OCI-LY7 (cell line): ENCODE data around the gene DYNLL1. TPM values are rescaled to one million over a fixed set of nuclear protein-coding genes. Genes with fewer than 3 reads are reported as not detected.

Experiments
- BruUV-seq: library from RNA; stranded (reverse); fragments of 400-500 nt; replicated peaks from 2 replicates; lab custom pipeline; 2021; lab: Mats Ljungman, UMichigan
- CTCF ChIA-PET: fragments of 300-600 bp; sonication (Branson Sonifier 250); formaldehyde crosslinking; loops from one replicate; lab custom pipeline; 2022; ENCODE audit warnings: antibody characterized with exemption; ENCODE audit not compliant: unreplicated experiment; lab: Charles Lee
- POLR2A ChIA-PET: fragments of 300-600 bp; sonication (Branson Sonifier 250); formaldehyde crosslinking; loops from one replicate; lab custom pipeline; 2022; ENCODE audit warnings: antibody characterized with exemption; lab: Charles Lee
- DNase-seq: peaks from one replicate; pipeline ENCODE4 v3.0.0-alpha.2; 2015; ENCODE audit warnings: low spot score
- H2AFZ ChIP-seq: fragments of 200-600 bp; sonication (generic), shearing (Covaris generic); 2 replicates; pipeline ENCODE4 v1.6.1; 2014; ENCODE audit warnings: mild to moderate bottlenecking, antibody characterized with exemption, low read length, moderate library complexity
- H3K27ac ChIP-seq: fragments of 200-600 bp; sonication (generic); 2 replicates; pipeline ENCODE4 v1.5.1; 2014; ENCODE audit warnings: mixed run types, low read depth, mild to moderate bottlenecking, moderate library complexity, low read length, inconsistent platforms; ENCODE audit not compliant: poor library complexity, severe bottlenecking
- H3K36me3 ChIP-seq: fragments of 200-600 bp; sonication (generic); 2 replicates; pipeline ENCODE4 v1.6.1; 2014; ENCODE audit warnings: mild to moderate bottlenecking, antibody characterized with exemption, low read length, moderate library complexity, mixed read lengths; ENCODE audit not compliant: insufficient read depth
- H3K4me1 ChIP-seq: fragments of 200-600 bp; sonication (generic); 2 replicates; pipeline ENCODE4 v1.5.1; 2014; ENCODE audit warnings: mild to moderate bottlenecking, low read length; ENCODE audit not compliant: insufficient read depth, poor library complexity, severe bottlenecking
- H3K4me2 ChIP-seq: fragments of 200-600 bp; sonication (generic); 2 replicates; pipeline ENCODE4 v1.6.1; 2014; ENCODE audit warnings: mild to moderate bottlenecking, low read length
- H3K4me3 ChIP-seq: fragments of 200-600 bp; sonication (generic); 2 replicates; pipeline ENCODE4 v1.5.1; 2014; ENCODE audit warnings: mild to moderate bottlenecking, low read depth, low read length; ENCODE audit not compliant: poor library complexity, severe bottlenecking
- H3K79me2 ChIP-seq: fragments of 200-600 bp; sonication (generic); 2 replicates; pipeline ENCODE4 v1.6.1; 2016; ENCODE audit warnings: low read depth, mild to moderate bottlenecking, low read length, moderate library complexity, mixed read lengths; ENCODE audit not compliant: insufficient read depth
- H3K9me2 ChIP-seq: fragments of 200-600 bp; sonication (generic); 2 replicates; pipeline ENCODE4 v1.6.1; 2016; ENCODE audit warnings: mild to moderate bottlenecking, low read length, mixed read lengths; ENCODE audit not compliant: insufficient read depth
- H3K9me3 ChIP-seq: fragments of 200-600 bp; sonication (generic); 2 replicates; pipeline ENCODE4 v1.6.1; 2014; ENCODE audit warnings: mild to moderate bottlenecking, mixed run types, low read length, mixed read lengths
- H4K20me1 ChIP-seq: fragments of 200-600 bp; sonication (generic); 2 replicates; pipeline ENCODE4 v1.6.1; 2014; ENCODE audit warnings: mild to moderate bottlenecking, antibody characterized with exemption, low read length, moderate library complexity, mixed read lengths; ENCODE audit not compliant: insufficient read depth
- EZH2phosphoT487 ChIP-seq: fragments of 200-600 bp; sonication (generic); IDR thresholded peaks from 2 replicates; pipeline ENCODE4 v1.6.1; 2018; ENCODE audit warnings: low read depth, borderline replicate concordance, mild to moderate bottlenecking, mixed run types, antibody characterized with exemption, low read length, moderate library complexity, mixed read lengths
- intact Hi-C: fragments of 100-400 bp; cut with micrococcal nuclease; formaldehyde crosslinking; loops from one replicate; pipeline ENCODE4 v1.10.0; 2022; ENCODE audit not compliant: unreplicated experiment
- total RNA-seq, 2 experiments: library from RNA; depleted of rRNA in 1 of 2; stranded (reverse); fragments of >200 nt in 1 of 2; shearing (Covaris generic) in 1 of 2; gene quantifications; 2 replicates each; pipeline ENCODE4 v1.2.3, GENCODE V29; 2014 to 2022
- TF ChIP-seq, protein P1 (sequence below): fragments of 200-600 bp; sonication (generic); conservative IDR thresholded peaks from 2 replicates; pipeline ENCODE4 v1.5.1; 2014; ENCODE audit warnings: mild to moderate bottlenecking, antibody characterized with exemption, low read length, moderate library complexity, mixed read lengths

The DYNLL1 gene
- total RNA-seq, 2 experiments from 2014 or later: 321 to 400 TPM

- BruUV-seq: no TSS peak
- Histone ChIP-seq H3K9me2 (no peaks in the 10 kb centered on the region), H3K27ac (no peak overlapping the region), H3K4me3 (no peak overlapping the region), H4K20me1 (no peaks in the 10 kb centered on the region), H3K9me3 (no peaks in the 10 kb centered on the region), H3K4me1 (peaks cover 18% of the 10 kb centered on the region), H3K79me2 (no peaks in the 10 kb centered on the region), H3K36me3 (no peaks in the 10 kb centered on the region), H3K4me2 (no peak overlapping the region), H2AFZ (no peak overlapping the region)
- ChIA-PET CTCF (interaction anchor here (0.6 kb wide), 2 partner anchors 17 to 174 kb away, joined by 3 read pairs; partner anchors contain the start of gene SIRT4), POLR2A (interaction anchor here (0.7 to 0.9 kb wide), 2 partner anchors 39 to 58 kb away, joined by 3 to 4 read pairs; no protein-coding TSS in a partner anchor)
- TF ChIP-seq EZH2phosphoT487: no peak
- TF ChIP-seq, protein P1, sequence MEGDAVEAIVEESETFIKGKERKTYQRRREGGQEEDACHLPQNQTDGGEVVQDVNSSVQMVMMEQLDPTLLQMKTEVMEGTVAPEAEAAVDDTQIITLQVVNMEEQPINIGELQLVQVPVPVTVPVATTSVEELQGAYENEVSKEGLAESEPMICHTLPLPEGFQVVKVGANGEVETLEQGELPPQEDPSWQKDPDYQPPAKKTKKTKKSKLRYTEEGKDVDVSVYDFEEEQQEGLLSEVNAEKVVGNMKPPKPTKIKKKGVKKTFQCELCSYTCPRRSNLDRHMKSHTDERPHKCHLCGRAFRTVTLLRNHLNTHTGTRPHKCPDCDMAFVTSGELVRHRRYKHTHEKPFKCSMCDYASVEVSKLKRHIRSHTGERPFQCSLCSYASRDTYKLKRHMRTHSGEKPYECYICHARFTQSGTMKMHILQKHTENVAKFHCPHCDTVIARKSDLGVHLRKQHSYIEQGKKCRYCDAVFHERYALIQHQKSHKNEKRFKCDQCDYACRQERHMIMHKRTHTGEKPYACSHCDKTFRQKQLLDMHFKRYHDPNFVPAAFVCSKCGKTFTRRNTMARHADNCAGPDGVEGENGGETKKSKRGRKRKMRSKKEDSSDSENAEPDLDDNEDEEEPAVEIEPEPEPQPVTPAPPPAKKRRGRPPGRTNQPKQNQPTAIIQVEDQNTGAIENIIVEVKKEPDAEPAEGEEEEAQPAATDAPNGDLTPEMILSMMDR: no peak
- intact Hi-C loops: no loop called here
- no peak for DNase-seq
Measured at GRCh38 chr12:120475643-120476042, 20.3 kb upstream of the DYNLL1 start.

- Histone ChIP-seq H3K36me3 (no peaks in the 10 kb centered on the region), H3K27ac (no peak overlapping the region), H2AFZ (no peak overlapping the region), H3K4me1 (peaks cover 4% of the 10 kb centered on the region), H3K4me2 (no peak overlapping the region), H4K20me1 (no peaks in the 10 kb centered on the region), H3K9me2 (no peaks in the 10 kb centered on the region), H3K4me3 (no peak overlapping the region), H3K79me2 (no peaks in the 10 kb centered on the region), H3K9me3 (no peaks in the 10 kb centered on the region)
- CTCF ChIA-PET: interaction anchor here (0.7 kb wide), 1 partner anchor 9 kb away, joined by 3 read pairs; no protein-coding TSS in a partner anchor
- no TSS peak for BruUV-seq
- POLR2A ChIA-PET: no interaction called here
- TF ChIP-seq, protein P1: no peak
- TF ChIP-seq EZH2phosphoT487: no peak
- DNase-seq: no peak
- intact Hi-C loops: no loop called here
Measured at GRCh38 chr12:120479458-120479857, 16.5 kb upstream of the DYNLL1 start.

- Histone ChIP-seq H2AFZ (no peak overlapping the region), H3K4me1 (no peaks in the 10 kb centered on the region), H3K4me2 (no peak overlapping the region), H4K20me1 (no peaks in the 10 kb centered on the region), H3K4me3 (no peak overlapping the region), H3K9me2 (no peaks in the 10 kb centered on the region), H3K36me3 (no peaks in the 10 kb centered on the region), H3K27ac (no peak overlapping the region), H3K9me3 (no peaks in the 10 kb centered on the region), H3K79me2 (no peaks in the 10 kb centered on the region)
- ChIA-PET CTCF (no interaction called here), POLR2A (no interaction called here)
- DNase-seq: no peak
- no TSS peak for BruUV-seq
- TF ChIP-seq, protein P1: no peak
- no peak for TF ChIP-seq EZH2phosphoT487
- intact Hi-C loops: no loop called here
Measured at GRCh38 chr12:120480211-120480610, 15.7 kb upstream of the DYNLL1 start.
